ENCODE measurements around the gene PRPF19. TPM values are rescaled to one million over a fixed set of nuclear protein-coding genes. Genes with fewer than 3 reads are reported as not detected.

The PRPF19 gene
- total RNA-seq, 3 donors from 2014 or later (not counting 1 experiment from before 2014, with no cell fraction given), result 61.0 to 69.7 (median 67.5) TPM

GRCh38 chr11:60852982-60853950 is 53.1 kb downstream of the PRPF19 start:
- no peak for DNase-seq
- peaks cover 0 to 11% of the 10 kb centered on the region in 2 donors for H3K4me1 Mint-ChIP-seq
- TF ChIP-seq CTCF (IDR thresholded peaks at IDR 0.05), result no peak
- intact Hi-C loops (cut with micrococcal nuclease), result no loop called here
- Histone ChIP-seq H3K27me3 (ENCODE audit: control insufficient read depth, insufficient read depth, low read length) (no peaks in the 10 kb centered on the region), H3K4me3 (ENCODE audit: low read length) (no peak overlapping the region), H3K27ac (ENCODE audit: low read length) (no peak overlapping the region), H3K36me3 (ENCODE audit: control insufficient read depth, insufficient read depth, low read length) (peaks cover 28% of the 10 kb centered on the region), H3K4me1 (ENCODE audit: control insufficient read depth, insufficient read depth, low read length) (peaks cover under 1% of the 10 kb centered on the region), H3K9me3 (ENCODE audit: control insufficient read depth, insufficient read depth, low read length) (no peaks in the 10 kb centered on the region)
- H3K4me3 Mint-ChIP-seq, result no peak overlapping the region
- no peak overlapping the region for H3K27ac Mint-ChIP-seq
- no peaks in the 10 kb centered on the region for H3K9me3 Mint-ChIP-seq
- no peak for ATAC-seq
- no peaks in the 10 kb centered on the region for H3K27me3 Mint-ChIP-seq (ENCODE audit: low read depth in 2 of 2)
- WGBS (ENCODE audit: insufficient coverage), result 95% methylated on average over 68 of the region's 68 CpGs
- H3K36me3 Mint-ChIP-seq, result no peaks in the 10 kb centered on the region

GRCh38 chr11:60852117-60852981 is 54.0 kb downstream of the PRPF19 start:
- no peak for ATAC-seq
- TF ChIP-seq CTCF (IDR thresholded peaks at IDR 0.05), result no peak
- Histone ChIP-seq H3K9me3 (ENCODE audit: control insufficient read depth, insufficient read depth, low read length) (no peaks in the 10 kb centered on the region), H3K4me1 (ENCODE audit: control insufficient read depth, insufficient read depth, low read length) (no peaks in the 10 kb centered on the region), H3K27me3 (ENCODE audit: control insufficient read depth, insufficient read depth, low read length) (no peaks in the 10 kb centered on the region), H3K27ac (ENCODE audit: low read length) (no peak overlapping the region), H3K36me3 (ENCODE audit: control insufficient read depth, insufficient read depth, low read length) (peaks cover 34% of the 10 kb centered on the region), H3K4me3 (ENCODE audit: low read length) (no peak overlapping the region)
- no peak for DNase-seq
- no peak overlapping the region for H3K27ac Mint-ChIP-seq
- H3K9me3 Mint-ChIP-seq, result no peaks in the 10 kb centered on the region
- 96% methylated on average over 78 of the region's 78 CpGs for WGBS (ENCODE audit: insufficient coverage)
- H3K4me1 Mint-ChIP-seq, result peaks cover 0 to 5% of the 10 kb centered on the region in 2 donors
- intact Hi-C loops (cut with micrococcal nuclease), result no loop called here
- H3K36me3 Mint-ChIP-seq, result no peaks in the 10 kb centered on the region
- H3K4me3 Mint-ChIP-seq, result no peak overlapping the region
- H3K27me3 Mint-ChIP-seq (ENCODE audit: low read depth in 2 of 2), result no peaks in the 10 kb centered on the region

- H3K36me3 ChIP-seq (ENCODE audit: control insufficient read depth, insufficient read depth, low read length), result peaks cover 34% of the 10 kb centered on the region
- H3K9me3 ChIP-seq (ENCODE audit: control insufficient read depth, insufficient read depth, low read length), result no peaks in the 10 kb centered on the region
- H3K27ac ChIP-seq (ENCODE audit: low read length), result no peak overlapping the region
- WGBS (ENCODE audit: insufficient coverage), result 93% methylated on average over 17 of the region's 17 CpGs
- H3K9me3 Mint-ChIP-seq, result no peaks in the 10 kb centered on the region
- no peak overlapping the region for H3K4me3 Mint-ChIP-seq
- ATAC-seq (no peak), DNase-seq (no peak)
- no peak overlapping the region for H3K4me3 ChIP-seq (ENCODE audit: low read length)
- H3K4me1 ChIP-seq (ENCODE audit: control insufficient read depth, insufficient read depth, low read length), result no peaks in the 10 kb centered on the region
- no peaks in the 10 kb centered on the region for H3K36me3 Mint-ChIP-seq
- H3K27ac Mint-ChIP-seq, result no peak overlapping the region
- H3K4me1 Mint-ChIP-seq, result peaks cover 0 to 5% of the 10 kb centered on the region in 2 donors
- no peaks in the 10 kb centered on the region for H3K27me3 Mint-ChIP-seq (ENCODE audit: low read depth in 2 of 2)
- intact Hi-C loops (cut with micrococcal nuclease), result no loop called here
- no peaks in the 10 kb centered on the region for H3K27me3 ChIP-seq (ENCODE audit: control insufficient read depth, insufficient read depth, low read length)
- no peak for TF ChIP-seq CTCF (IDR thresholded peaks at IDR 0.05)
Observed at GRCh38 chr11:60851327-60852104, 54.9 kb downstream of the PRPF19 start.

Data from natural killer cell (primary cell).